GM13976 (cell line): ENCODE measurements around the gene FERMT1.
A peak's percentile ranks its signal among the peaks of the same experiment; 100 is the strongest.

Experiments used
- DNase-seq: peaks from one replicate; pipeline ENCODE4 v3.0.0; 2012; ENCODE audit warnings: low spot score
- in situ Hi-C: fragments of 300-500 bp; cut with MboI; formaldehyde crosslinking; loops from one replicate; pipeline ENCODE4 v1.12.0; 2022; ENCODE audit warnings: low sequenced_read_pairs, mixed read lengths, inconsistent platforms; ENCODE audit not compliant: unreplicated experiment
- TF ChIP-seq, protein P1 (sequence below): IDR thresholded peaks from 2 replicates; pipeline ENCODE4 v1.5.1; 2012; ENCODE audit warnings: borderline replicate concordance, mild to moderate bottlenecking; ENCODE audit not compliant: insufficient read depth; ENCODE audit errors: extremely low read depth, missing control alignments, control extremely low read depth

The FERMT1 gene

DNA sequence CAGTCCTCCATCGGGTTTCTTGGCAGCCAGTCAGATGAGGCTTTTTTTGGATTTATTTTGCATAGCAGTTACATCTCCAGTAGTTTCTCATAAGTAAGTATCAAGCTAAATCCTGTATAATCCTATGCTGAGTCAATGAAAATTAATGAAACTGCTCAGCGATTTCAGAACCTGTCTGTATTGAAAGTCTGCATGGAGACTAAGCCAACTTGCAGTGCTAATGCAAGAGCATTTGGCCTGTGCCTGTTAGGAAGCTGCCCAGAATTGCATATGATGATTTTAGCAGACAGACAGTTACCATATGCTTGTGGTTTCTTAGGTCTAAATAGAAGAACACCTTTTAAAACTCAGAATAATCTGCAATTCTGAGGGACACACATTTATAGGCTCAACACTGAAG is 43.8 kb downstream of the FERMT1 start:
- TF ChIP-seq, protein P1, sequence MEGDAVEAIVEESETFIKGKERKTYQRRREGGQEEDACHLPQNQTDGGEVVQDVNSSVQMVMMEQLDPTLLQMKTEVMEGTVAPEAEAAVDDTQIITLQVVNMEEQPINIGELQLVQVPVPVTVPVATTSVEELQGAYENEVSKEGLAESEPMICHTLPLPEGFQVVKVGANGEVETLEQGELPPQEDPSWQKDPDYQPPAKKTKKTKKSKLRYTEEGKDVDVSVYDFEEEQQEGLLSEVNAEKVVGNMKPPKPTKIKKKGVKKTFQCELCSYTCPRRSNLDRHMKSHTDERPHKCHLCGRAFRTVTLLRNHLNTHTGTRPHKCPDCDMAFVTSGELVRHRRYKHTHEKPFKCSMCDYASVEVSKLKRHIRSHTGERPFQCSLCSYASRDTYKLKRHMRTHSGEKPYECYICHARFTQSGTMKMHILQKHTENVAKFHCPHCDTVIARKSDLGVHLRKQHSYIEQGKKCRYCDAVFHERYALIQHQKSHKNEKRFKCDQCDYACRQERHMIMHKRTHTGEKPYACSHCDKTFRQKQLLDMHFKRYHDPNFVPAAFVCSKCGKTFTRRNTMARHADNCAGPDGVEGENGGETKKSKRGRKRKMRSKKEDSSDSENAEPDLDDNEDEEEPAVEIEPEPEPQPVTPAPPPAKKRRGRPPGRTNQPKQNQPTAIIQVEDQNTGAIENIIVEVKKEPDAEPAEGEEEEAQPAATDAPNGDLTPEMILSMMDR, result no peak
- in situ Hi-C loops, result loop anchor here (10.0 kb wide), 1 partner anchor 554 kb away; no protein-coding TSS in a partner anchor
- no peak for DNase-seq

DNA sequence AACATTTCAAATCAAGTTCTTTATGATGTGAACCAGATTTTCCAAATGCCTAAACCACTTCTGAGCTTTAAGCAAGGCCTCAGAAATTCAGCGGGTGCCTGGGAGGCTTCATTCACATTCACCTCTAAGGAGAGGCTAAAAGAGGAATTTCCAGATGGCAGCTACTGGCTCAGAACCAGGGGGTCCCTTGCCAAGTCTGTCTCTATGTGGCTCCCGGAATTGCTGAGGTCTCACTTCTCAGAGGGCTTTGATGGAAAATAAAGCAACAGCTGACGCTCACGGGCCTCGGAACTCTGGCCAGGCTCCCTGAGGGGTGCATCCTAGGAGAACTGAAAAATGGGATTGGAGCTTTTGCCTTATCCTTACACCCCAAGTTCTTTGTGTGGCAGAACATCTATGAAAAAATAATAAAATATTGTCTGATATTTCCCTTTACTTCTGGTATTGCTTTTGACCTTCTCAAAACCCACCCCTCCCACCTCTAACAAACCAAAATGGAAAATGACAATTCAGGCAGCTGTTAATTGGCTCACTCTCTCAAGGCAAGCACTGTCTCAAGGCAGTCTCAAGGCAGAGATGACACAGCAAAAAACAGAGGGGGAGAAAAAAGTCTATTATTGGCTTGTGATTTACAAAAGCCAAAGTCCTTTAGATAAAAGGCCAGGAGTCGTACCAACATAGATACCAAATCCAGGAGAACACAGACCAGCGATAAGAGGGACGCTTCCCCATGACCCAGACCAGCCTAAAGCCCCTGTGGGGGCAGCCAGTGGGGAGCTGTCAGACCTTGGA is 47.2 kb downstream of the FERMT1 start:
- DNase-seq, result no peak
- TF ChIP-seq, protein P1, result no peak
- in situ Hi-C loops, result loop anchor here (10.0 kb wide), 1 partner anchor 551 kb away; no protein-coding TSS in a partner anchor

DNA sequence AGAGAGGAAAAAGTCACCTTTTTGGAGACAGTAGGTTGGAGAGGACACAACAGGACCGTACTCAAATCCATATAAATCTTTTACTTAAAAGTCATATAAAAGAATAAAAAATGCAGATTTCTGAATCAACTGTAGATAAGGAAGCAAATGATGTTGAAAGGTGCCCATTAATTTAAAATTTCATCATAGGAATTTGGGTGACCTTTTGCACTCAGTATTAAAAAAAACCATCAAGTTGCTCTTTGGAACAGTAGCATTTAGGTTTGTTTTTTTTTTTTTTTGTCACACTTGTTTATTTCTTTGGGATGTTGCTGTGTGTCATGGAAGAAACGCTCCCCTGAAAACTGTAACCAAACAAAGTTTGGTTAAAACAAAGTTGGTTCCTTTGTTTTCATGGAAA is 48.0 kb downstream of the FERMT1 start:
- in situ Hi-C loops, result loop anchor here (10.0 kb wide), 1 partner anchor 550 kb away; no protein-coding TSS in a partner anchor
- DNase-seq, result no peak
- TF ChIP-seq, protein P1, result no peak

DNA sequence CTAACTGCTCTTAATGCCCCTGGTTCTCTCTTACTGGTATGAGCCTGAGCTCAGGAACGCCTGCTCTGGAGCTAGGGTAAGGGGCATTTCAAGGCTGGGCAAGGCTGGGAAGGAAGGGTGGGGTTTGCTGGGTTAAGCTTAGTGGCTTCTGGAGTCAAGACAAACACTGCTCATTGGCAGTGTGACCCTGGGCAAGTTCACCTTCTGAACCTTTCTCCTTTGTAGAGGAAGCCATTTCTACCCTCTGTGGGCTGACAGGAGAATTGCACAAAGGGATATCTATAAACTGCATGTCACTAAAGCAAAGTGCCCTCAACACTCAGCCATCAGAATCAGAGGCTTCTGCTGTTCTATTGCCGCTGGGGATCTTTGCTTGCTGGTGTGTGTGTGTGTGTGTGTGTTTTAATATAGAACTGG is 48.7 kb downstream of the FERMT1 start:
- in situ Hi-C loops, result loop anchor here (10.0 kb wide), 1 partner anchor 549 kb away; no protein-coding TSS in a partner anchor
- DNase-seq, result no peak
- TF ChIP-seq, protein P1, result peak; percentile 19

DNA sequence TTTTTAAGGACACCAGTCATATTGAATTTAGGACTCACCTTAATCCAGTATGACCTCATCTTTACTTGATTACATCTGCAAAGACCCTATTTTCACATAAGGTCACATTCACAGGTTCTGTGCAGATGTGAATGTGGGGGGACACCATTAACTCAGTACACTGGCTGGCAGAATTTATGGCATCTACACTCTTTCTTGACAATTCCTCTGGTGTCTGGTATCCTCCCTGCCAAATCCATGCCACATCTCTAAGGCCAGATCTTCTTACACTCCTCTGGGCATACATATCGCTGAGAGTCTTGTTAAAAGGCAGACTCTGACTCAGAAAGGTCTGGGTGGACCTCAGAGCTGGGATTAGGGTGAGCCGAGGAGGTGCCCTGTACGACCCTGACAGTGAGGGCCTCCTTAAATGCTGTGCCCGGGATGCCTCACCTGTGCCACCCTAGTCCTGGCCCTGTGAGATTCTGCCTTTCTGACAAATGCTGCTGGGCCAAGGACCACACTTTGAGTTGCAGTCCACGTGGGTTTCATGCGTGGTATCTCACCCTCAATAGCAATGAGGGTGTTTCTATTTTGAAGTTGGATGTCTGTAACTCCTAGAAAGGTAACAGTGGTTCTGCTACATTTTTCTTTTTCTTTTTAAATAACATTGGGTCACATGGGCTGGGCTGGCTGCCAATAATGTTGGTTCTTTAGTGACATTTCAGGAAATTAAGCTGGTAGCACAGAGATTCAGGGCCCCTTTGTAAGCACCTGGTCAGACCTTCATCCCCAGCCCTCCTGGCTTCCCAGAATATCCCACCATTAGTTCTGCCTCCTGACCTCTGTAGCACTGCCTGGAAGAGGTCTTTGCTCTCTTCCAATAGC is 51.8 kb downstream of the FERMT1 start:
- in situ Hi-C loops, result loop anchor here (10.0 kb wide), 1 partner anchor 546 kb away; no protein-coding TSS in a partner anchor
- TF ChIP-seq, protein P1, result no peak
- DNase-seq, result no peak

DNA sequence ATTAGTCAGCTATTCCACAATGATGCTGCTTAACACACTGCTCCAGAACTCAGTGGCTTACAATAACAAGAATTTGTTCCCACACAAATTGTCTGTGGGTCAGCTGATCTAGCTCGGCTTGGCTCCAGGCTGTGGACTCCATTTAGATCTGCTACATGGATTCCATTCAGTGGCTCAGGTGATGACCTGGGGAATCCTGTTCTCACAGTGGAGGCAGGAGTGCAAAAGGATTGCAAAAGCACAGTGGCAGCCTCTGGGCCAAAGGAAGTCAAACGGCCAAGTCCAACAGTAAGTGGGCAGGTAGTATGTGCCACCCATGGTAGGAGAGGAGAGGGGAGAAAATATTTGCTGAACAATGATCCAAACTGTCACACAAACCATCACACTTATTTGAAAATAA is 53.2 kb downstream of the FERMT1 start:
- DNase-seq, result no peak
- TF ChIP-seq, protein P1, result no peak
- in situ Hi-C loops, result loop anchor here (10.0 kb wide), 1 partner anchor 545 kb away; no protein-coding TSS in a partner anchor
